Measurements from ENCODE around the gene TMEM179.

GRCh38 chr14:104641753-104642539 is 37.4 kb upstream of the TMEM179 start:
- TF ChIP-seq POLR2A (IDR thresholded peaks at IDR 0.05; ENCODE audit: low read depth, low read length): no peak
- TF ChIP-seq BCL11A (IDR thresholded peaks at IDR 0.05; ENCODE audit: low read depth, low read length): no peak
- no peak for TF ChIP-seq ZBTB4 (CRISPR knock-in tag; IDR thresholded peaks at IDR 0.05)
- TF ChIP-seq ATF2 (IDR thresholded peaks at IDR 0.05; ENCODE audit: low read length): no peak
- no peak for TF ChIP-seq USF2 (IDR thresholded peaks at IDR 0.05; ENCODE audit: borderline replicate concordance, low read depth, low read length)
- no peak for TF ChIP-seq HCFC1 (IDR thresholded peaks at IDR 0.05; ENCODE audit: low read length)
- TF ChIP-seq CTCF (IDR thresholded peaks at IDR 0.05 in 2 of 3, conservative IDR thresholded peaks at IDR 0.05 in 1 of 3; ENCODE audit: control insufficient read depth in 2 of 3, extremely low read depth in 1 of 3, insufficient read depth in 1 of 3, low read depth in 3 of 3, low read length in 3 of 3): no peak
